SU-DHL-6 (cell line): ENCODE measurements around the gene RAD51B.

Source experiments
- H2AFZ ChIP-seq: fragments of 200-600 bp; sonication (generic); 2 replicates; pipeline ENCODE4 v1.6.1; 2014; ENCODE audit warnings: low read depth, mild to moderate bottlenecking, moderate library complexity, mixed read lengths, antibody characterized with exemption, low read length; ENCODE audit not compliant: severe bottlenecking
- H3F3A ChIP-seq: fragments of 200-600 bp; shearing (Covaris generic); 2 replicates; pipeline ENCODE4 v1.6.0; 2016; ENCODE audit warnings: antibody characterized with exemption, mild to moderate bottlenecking; ENCODE audit not compliant: insufficient read depth
- H3K27ac ChIP-seq: fragments of 200-600 bp; sonication (generic); 2 replicates; pipeline ENCODE4 v1.5.1; 2016; ENCODE audit warnings: low read depth, mild to moderate bottlenecking, low read length, moderate library complexity, mixed read lengths
- H3K27me3 ChIP-seq: fragments of 200-600 bp; sonication (generic), shearing (Covaris generic); 2 replicates; pipeline ENCODE4 v1.6.0; 2014; ENCODE audit warnings: mild to moderate bottlenecking, low read length
- H3K36me3 ChIP-seq: fragments of 200-600 bp; sonication (generic); 2 replicates; pipeline ENCODE4 v1.6.1; 2014; ENCODE audit warnings: mild to moderate bottlenecking, low read length, mixed read lengths
- H3K4me2 ChIP-seq: fragments of 300-600, 200-600 bp; shearing (Covaris generic), sonication (generic); 2 replicates; pipeline ENCODE4 v1.6.0; 2014; ENCODE audit warnings: low read length, low read depth, mild to moderate bottlenecking; ENCODE audit not compliant: poor library complexity, severe bottlenecking
- H3K4me3 ChIP-seq: fragments of 200-600 bp; sonication (generic); 2 replicates; pipeline ENCODE4 v1.5.1; 2014; ENCODE audit warnings: antibody characterized with exemption, low read length, mild to moderate bottlenecking, mixed read lengths; ENCODE audit not compliant: insufficient read depth, poor library complexity, severe bottlenecking
- H3K79me2 ChIP-seq: fragments of 200-600 bp; sonication (generic); 2 replicates; pipeline ENCODE4 v1.6.1; 2014; ENCODE audit warnings: mild to moderate bottlenecking, low read length, moderate library complexity; ENCODE audit not compliant: insufficient read depth
- H3K9ac ChIP-seq: fragments of 200-600 bp; sonication (generic); 2 replicates; pipeline ENCODE4 v1.7.0; 2014; ENCODE audit warnings: mild to moderate bottlenecking, low read length
- H3K9me2 ChIP-seq: fragments of 200-600 bp; sonication (generic); replicated peaks from 2 replicates; pipeline ENCODE4 v1.6.1; 2014; ENCODE audit warnings: low read length; ENCODE audit not compliant: insufficient read depth
- H3K9me3 ChIP-seq: fragments of 200-600 bp; sonication (generic); 2 replicates; pipeline ENCODE4 v1.6.1; 2014; ENCODE audit warnings: low read length, mixed read lengths; ENCODE audit not compliant: insufficient read depth
- H4K20me1 ChIP-seq: fragments of 200-600 bp; sonication (generic); 2 replicates; pipeline ENCODE4 v1.6.1; 2014; ENCODE audit warnings: low read depth, mild to moderate bottlenecking, antibody characterized with exemption, low read length, moderate library complexity, mixed read lengths
- CTCF ChIP-seq: fragments of 200-600 bp; sonication (generic); IDR thresholded peaks from one replicate; pipeline ENCODE4 v1.5.1; 2017; ENCODE audit warnings: antibody characterized with exemption, mild to moderate bottlenecking, low read length, moderate library complexity; ENCODE audit not compliant: insufficient read depth, poor library complexity, severe bottlenecking
- EZH2phosphoT487 ChIP-seq: fragments of 200-600 bp; sonication (generic), shearing (Covaris generic); conservative IDR thresholded peaks from 2 replicates; pipeline ENCODE4 v1.6.1; 2018; ENCODE audit warnings: mild to moderate bottlenecking, antibody characterized with exemption, low read length, moderate library complexity, mixed read lengths

Gene RAD51B

DNA sequence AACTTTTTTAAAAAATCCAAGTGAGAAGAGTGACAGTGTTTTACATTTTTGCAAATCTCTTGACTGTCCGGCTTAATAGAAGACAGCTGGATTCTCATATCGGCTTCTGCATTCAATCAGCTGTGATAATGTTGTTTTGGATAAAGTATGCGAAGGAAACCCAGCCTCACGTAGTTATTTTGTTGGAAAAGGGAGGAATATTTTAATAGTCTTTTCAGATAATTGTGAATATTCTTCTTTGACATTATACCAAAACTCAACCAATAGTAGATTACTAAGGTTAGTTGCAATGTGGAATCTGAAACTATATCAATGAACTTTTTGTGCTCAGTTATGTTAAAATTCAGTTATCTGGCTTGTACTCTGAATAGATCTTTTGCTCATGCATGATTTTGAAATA lies 696.8 kb downstream of the RAD51B start:
- Histone ChIP-seq H3K9me2 (no peaks in the 10 kb centered on the region), H3K79me2 (no peaks in the 10 kb centered on the region), H2AFZ (no peak overlapping the region), H3K4me2 (no peak overlapping the region), H3K27ac (no peak overlapping the region), H3K36me3 (no peaks in the 10 kb centered on the region), H4K20me1 (no peaks in the 10 kb centered on the region), H3K4me3 (no peak overlapping the region), H3F3A (no peaks in the 10 kb centered on the region), H3K27me3 (no peaks in the 10 kb centered on the region), H3K9ac (no peak overlapping the region), H3K9me3 (no peaks in the 10 kb centered on the region)
- no peak for TF ChIP-seq EZH2phosphoT487
- TF ChIP-seq CTCF = no peak

GRCh38 chr14:68518166-68518565 lies 698.6 kb downstream of the RAD51B start:
- Histone ChIP-seq H4K20me1 (no peaks in the 10 kb centered on the region), H3K4me3 (no peak overlapping the region), H3K36me3 (no peaks in the 10 kb centered on the region), H3K79me2 (no peaks in the 10 kb centered on the region), H3F3A (no peaks in the 10 kb centered on the region), H3K27me3 (no peaks in the 10 kb centered on the region), H3K9me2 (no peaks in the 10 kb centered on the region), H3K9me3 (no peaks in the 10 kb centered on the region), H3K4me2 (no peak overlapping the region), H3K27ac (no peak overlapping the region), H3K9ac (no peak overlapping the region), H2AFZ (no peak overlapping the region)
- TF ChIP-seq EZH2phosphoT487 = no peak
- TF ChIP-seq CTCF = no peak

DNA sequence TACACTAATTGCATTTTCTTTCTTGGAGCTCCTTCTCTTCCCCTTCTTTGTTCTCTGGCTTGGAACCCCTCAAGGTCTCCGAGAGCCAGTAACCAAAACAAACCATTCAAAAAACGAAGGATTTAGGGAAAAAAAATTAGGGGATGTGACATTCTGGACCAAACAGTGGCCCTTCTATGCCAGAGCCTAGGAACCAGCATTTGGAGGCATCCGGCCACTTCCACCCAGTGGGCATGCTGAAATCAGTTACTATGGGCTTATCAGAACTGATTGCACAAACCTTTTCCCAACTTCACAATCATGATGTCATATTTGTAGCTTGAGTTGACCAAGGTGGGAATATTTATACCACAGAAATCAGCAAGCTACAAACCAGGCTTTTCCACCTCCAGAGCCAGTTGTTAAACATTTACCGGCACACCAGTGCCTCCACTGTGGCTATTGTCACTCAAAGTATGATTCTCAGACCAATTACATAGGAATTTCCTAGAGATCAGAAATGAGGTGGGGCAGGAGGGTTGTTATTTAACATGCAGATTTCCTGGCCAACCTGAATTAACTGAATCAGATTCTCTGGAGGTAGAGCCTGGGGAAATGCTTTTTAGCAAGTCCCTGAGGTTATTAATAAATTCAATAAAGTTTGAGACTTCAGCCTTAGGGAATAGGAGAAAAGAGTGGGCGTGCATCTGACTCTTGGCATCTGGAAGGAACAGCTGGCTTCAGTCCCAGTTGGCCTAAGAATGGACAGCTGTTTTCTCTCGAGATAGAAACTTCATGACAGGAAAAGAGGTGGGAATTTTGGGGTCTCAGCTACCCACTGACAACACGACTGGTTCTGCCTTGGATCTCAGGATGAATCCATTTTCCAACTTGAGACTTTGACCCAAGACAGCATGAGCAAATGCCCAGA lies 699.4 kb downstream of the RAD51B start:
- Histone ChIP-seq H3K4me2 (no peak overlapping the region), H3K27ac (no peak overlapping the region), H3K36me3 (no peaks in the 10 kb centered on the region), H3K27me3 (no peaks in the 10 kb centered on the region), H3K4me3 (no peak overlapping the region), H3K9ac (no peak overlapping the region), H3F3A (no peaks in the 10 kb centered on the region), H2AFZ (no peak overlapping the region), H3K9me2 (no peaks in the 10 kb centered on the region), H3K9me3 (no peaks in the 10 kb centered on the region), H4K20me1 (no peaks in the 10 kb centered on the region), H3K79me2 (no peaks in the 10 kb centered on the region)
- TF ChIP-seq EZH2phosphoT487 (no peak), CTCF (no peak)
